Measurements from ENCODE around the gene SIGLEC9.
"Not testable (repeated sequence)": the region's sequence is repeated elsewhere in the genome, so short reads cannot be mapped to it uniquely, and the experiment has no call there.

The SIGLEC9 gene

GRCh38 chr19:51125421-51126075 lies 842 bp downstream of the SIGLEC9 start:
- DNase-seq, result no peak

- no peak for DNase-seq
These were observed 2.3 kb downstream of the SIGLEC9 start for GRCh38 chr19:51127032-51127431.

- no peak for DNase-seq
These were observed 3.0 kb downstream of the SIGLEC9 start for GRCh38 chr19:51127755-51128154.

GRCh38 chr19:51128227-51128626 lies 3.5 kb downstream of the SIGLEC9 start:
- DNase-seq, result no peak

GRCh38 chr19:51129716-51130115 lies 5.0 kb downstream of the SIGLEC9 start:
- no peak for DNase-seq

GRCh38 chr19:51131780-51132680 lies 7.3 kb downstream of the SIGLEC9 start:
- DNase-seq, result no peak

GRCh38 chr19:51135004-51135403 lies 10.3 kb downstream of the SIGLEC9 start:
- DNase-seq, result peak; percentile 7

GRCh38 chr19:51135986-51136762 lies 11.5 kb downstream of the SIGLEC9 start:
- no peak for DNase-seq

- DNase-seq, result no peak
These were observed 12.3 kb downstream of the SIGLEC9 start for GRCh38 chr19:51136851-51137551.

GRCh38 chr19:51137792-51138425 lies 13.2 kb downstream of the SIGLEC9 start:
- DNase-seq, result no peak

- no peak for DNase-seq
These were observed 13.9 kb downstream of the SIGLEC9 start for GRCh38 chr19:51138549-51138979.

GRCh38 chr19:51139299-51140014 lies 14.8 kb downstream of the SIGLEC9 start:
- DNase-seq, result no peak

GRCh38 chr19:51140441-51140840 lies 15.7 kb downstream of the SIGLEC9 start:
- DNase-seq, result no peak

GRCh38 chr19:51141181-51141580 lies 16.5 kb downstream of the SIGLEC9 start:
- DNase-seq, result no peak

- no peak for DNase-seq
These were observed 17.4 kb downstream of the SIGLEC9 start, which contains the start of gene SIGLEC7 for GRCh38 chr19:51142119-51142518. Gene SIGLEC7 (plus strand): TSS chr19:51142301. CDS start chr19:51142370, 69 bp downstream.

GRCh38 chr19:51142809-51143475 lies 18.2 kb downstream of the SIGLEC9 start:
- not testable (repeated sequence) for DNase-seq

- no peak for DNase-seq
These were observed 18.8 kb downstream of the SIGLEC9 start for GRCh38 chr19:51143486-51143885.

- no peak for DNase-seq
These were observed 19.9 kb downstream of the SIGLEC9 start for GRCh38 chr19:51144482-51145045.

GRCh38 chr19:51145916-51146493 lies 21.3 kb downstream of the SIGLEC9 start:
- no peak for DNase-seq

GRCh38 chr19:51146751-51147150 lies 22.0 kb downstream of the SIGLEC9 start:
- no peak for DNase-seq
